B cell (primary cell): Measurements from ENCODE around the gene SSTR1. TPM values are rescaled to one million over a fixed set of nuclear protein-coding genes. Genes with fewer than 3 reads are reported as not detected.

Experiments
- ATAC-seq: fragments of 200-7000 bp; cut with Tn5 transposase; one replicate; pipeline ENCODE4 v1.10.0; 2021; ENCODE audit warnings: low read depth, mild to moderate bottlenecking, moderate number of reproducible peaks, moderate library complexity
- CTCF ChIA-PET: fragments of 350-600 bp; sonication (Branson Sonifier 250); formaldehyde crosslinking; loops from one replicate; lab custom pipeline; 2021; ENCODE audit warnings: antibody characterized with exemption, inconsistent platforms; lab: Charles Lee
- POLR2A ChIA-PET: fragments of 350-600 bp; sonication (Branson Sonifier 250); formaldehyde crosslinking; loops from one replicate; lab custom pipeline; 2021; ENCODE audit warnings: antibody characterized with exemption; lab: Charles Lee
- DNase-seq: peaks from one replicate; pipeline ENCODE4 v3.0.0; 2013
- H2AFZ ChIP-seq: 2 replicates; pipeline ENCODE4 v1.6.1; 2012; ENCODE audit warnings: mild to moderate bottlenecking, low read depth, low read length; ENCODE audit not compliant: insufficient read depth, poor library complexity, severe bottlenecking
- H3K27ac ChIP-seq, 2 donors: 1 replicate in 1 of 2; 2 replicates in 1 of 2; pipeline ENCODE4 v1.5.1; 2012 to 2013; ENCODE audit warnings: low read length in 2 of 2, mild to moderate bottlenecking in 2 of 2, moderate library complexity in 1 of 2
- H3K27me3 ChIP-seq, 4 experiments: fragments of 200-600 bp in 1 of 4; sonication (generic) in 1 of 4; replicated peaks in 1 of 4; 1 replicate in 2 of 4; 2 replicates in 2 of 4; pipeline versions ENCODE4 v1.6.1 to v1.7.0; 2013 to 2016; ENCODE audit warnings: low read length in 3 of 4, mild to moderate bottlenecking in 2 of 4, mixed read lengths in 1 of 4, moderate library complexity in 1 of 4; ENCODE audit not compliant: insufficient read depth in 4 of 4, control insufficient read depth in 3 of 4; ENCODE audit errors: control extremely low read depth in 1 of 4
- H3K36me3 ChIP-seq, 2 experiments: replicated peaks in 1 of 2; 1 replicate in 1 of 2; 2 replicates in 1 of 2; pipeline versions ENCODE4 v1.6.1 to v1.7.1; 2013; ENCODE audit warnings: low read length in 1 of 2; ENCODE audit not compliant: insufficient read depth in 2 of 2, control insufficient read depth in 1 of 2; ENCODE audit errors: control extremely low read depth in 1 of 2, extremely low read depth in 1 of 2
- H3K4me1 ChIP-seq, 2 donors: fragments of 200-600 bp in 1 of 2; sonication (generic) in 1 of 2; 1 replicate in 1 of 2; 2 replicates in 1 of 2; pipeline versions ENCODE4 v1.5.1 to v1.6.1; 2013 to 2017; ENCODE audit warnings: low read length in 2 of 2; ENCODE audit not compliant: control insufficient read depth in 2 of 2, insufficient read depth in 2 of 2
- H3K4me2 ChIP-seq: replicated peaks from 2 replicates; pipeline ENCODE3; 2012; ENCODE audit warnings: mild to moderate bottlenecking, low read depth, low read length; ENCODE audit not compliant: poor library complexity, severe bottlenecking
- H3K4me3 ChIP-seq, 5 experiments: fragments of 200-600 bp in 1 of 5; sonication (generic) in 1 of 5; 1 replicate in 3 of 5; 2 replicates in 2 of 5; pipeline versions ENCODE4 v1.5.1 to v1.7.0; 2011 to 2016; ENCODE audit warnings: low read length in 4 of 5, mild to moderate bottlenecking in 4 of 5, low read depth in 2 of 5, control low read depth in 1 of 5, moderate library complexity in 1 of 5; ENCODE audit not compliant: insufficient read depth in 1 of 5; ENCODE audit errors: control extremely low read depth in 1 of 5, extremely low read depth in 1 of 5
- H3K79me2 ChIP-seq: fragments of 200-600 bp; sonication (generic); one replicate; pipeline ENCODE4 v1.6.0; 2016; ENCODE audit warnings: low read length; ENCODE audit not compliant: control insufficient read depth, insufficient read depth
- H3K9ac ChIP-seq: fragments of 200-600 bp; sonication (generic); 2 replicates; pipeline ENCODE4 v1.6.1; 2017; ENCODE audit warnings: mild to moderate bottlenecking, low read length, moderate library complexity
- H3K9me3 ChIP-seq, 3 donors: one replicate each; pipeline versions ENCODE4 v1.6.1 to v1.7.1; 2013; ENCODE audit warnings: low read length in 2 of 3; ENCODE audit not compliant: control insufficient read depth in 2 of 3, insufficient read depth in 1 of 3; ENCODE audit errors: control extremely low read depth in 1 of 3
- H4K20me1 ChIP-seq: 2 replicates; pipeline ENCODE4 v1.6.0; 2012; ENCODE audit warnings: mild to moderate bottlenecking, low read length; ENCODE audit not compliant: insufficient read depth, control insufficient read depth, poor library complexity, severe bottlenecking
- H3K27ac Mint-ChIP-seq: one replicate; pipeline ENCODE4 v1.8.0; 2021; ENCODE audit warnings: mixed read lengths
- H3K27me3 Mint-ChIP-seq: one replicate; pipeline ENCODE4 v1.8.0; 2021; ENCODE audit warnings: mixed read lengths
- H3K4me1 Mint-ChIP-seq: one replicate; pipeline ENCODE4 v1.8.0; 2021; ENCODE audit warnings: mixed read lengths
- H3K4me3 Mint-ChIP-seq: one replicate; pipeline ENCODE4 v1.8.0; 2021; ENCODE audit warnings: mixed read lengths
- H3K9me3 Mint-ChIP-seq: one replicate; pipeline ENCODE4 v1.8.0; 2022; ENCODE audit warnings: mixed read lengths; ENCODE audit not compliant: insufficient read depth
- EZH2 ChIP-seq: IDR thresholded peaks from 2 replicates; pipeline ENCODE4 v1.6.1; 2012; ENCODE audit warnings: borderline replicate concordance, low read depth, mild to moderate bottlenecking, moderate library complexity, low read length; ENCODE audit not compliant: insufficient read depth, poor library complexity, severe bottlenecking
- WGBS: methylation state at CpG from one replicate; pipeline ENCODE4 v1.1.5; 2013; ENCODE audit warnings: missing lambda C conversion rate; ENCODE audit not compliant: insufficient coverage; 5-methylcytosine and 5-hydroxymethylcytosine counted together
- intact Hi-C: fragments of 100-400 bp; cut with micrococcal nuclease; formaldehyde crosslinking; loops from one replicate; pipeline ENCODE4 v1.10.0; 2022
- polyA plus RNA-seq: library from polyadenylated mRNA; depleted of rRNA; stranded (reverse); fragments of >200 nt; gene quantifications from 2 replicates; pipeline ENCODE4 v1.2.3, GENCODE V29; 2012
- total RNA-seq, 2 donors: library from RNA; stranded (reverse); fragments of 120-200 nt in 1 of 2; gene quantifications; 1 replicate in 1 of 2; 2 replicates in 1 of 2; pipeline versions ENCODE4 v1.2.3 to v1.2.4, GENCODE V29; 2013 to 2022
- TF ChIP-seq, protein P1 (sequence below): fragments of 200-600 bp; IDR thresholded peaks from one replicate; pipeline ENCODE4 v1.8.0; 2022; ENCODE audit warnings: antibody characterized with exemption, mild to moderate bottlenecking

The SSTR1 gene
- total and polyA plus RNA-seq, 2 donors (not counting 1 experiment from before 2014, with no cell fraction given): not detected

- H3K9me3 ChIP-seq: no peaks in the 10 kb centered on the region
- Mint-ChIP-seq H3K4me1 (no peaks in the 10 kb centered on the region), H3K9me3 (peaks cover 2% of the 10 kb centered on the region), H3K27ac (no peak overlapping the region), H3K27me3 (no peaks in the 10 kb centered on the region), H3K4me3 (no peak overlapping the region)
- intact Hi-C loops: no loop called here
- WGBS: 69% methylated on average over 1 of the region's 1 CpG
- no peak overlapping the region for H3K9ac ChIP-seq
- no peak for DNase-seq
- ChIA-PET CTCF (no interaction called here), POLR2A (no interaction called here)
- H3K4me2 ChIP-seq: no peak overlapping the region
- H4K20me1 ChIP-seq: no peaks in the 10 kb centered on the region
- H3K27me3 ChIP-seq: no peaks in the 10 kb centered on the region
- ATAC-seq: no peak
- no peak overlapping the region for H2AFZ ChIP-seq
- H3K4me1 ChIP-seq: no peaks in the 10 kb centered on the region
- TF ChIP-seq EZH2: no peak
- TF ChIP-seq, protein P1, sequence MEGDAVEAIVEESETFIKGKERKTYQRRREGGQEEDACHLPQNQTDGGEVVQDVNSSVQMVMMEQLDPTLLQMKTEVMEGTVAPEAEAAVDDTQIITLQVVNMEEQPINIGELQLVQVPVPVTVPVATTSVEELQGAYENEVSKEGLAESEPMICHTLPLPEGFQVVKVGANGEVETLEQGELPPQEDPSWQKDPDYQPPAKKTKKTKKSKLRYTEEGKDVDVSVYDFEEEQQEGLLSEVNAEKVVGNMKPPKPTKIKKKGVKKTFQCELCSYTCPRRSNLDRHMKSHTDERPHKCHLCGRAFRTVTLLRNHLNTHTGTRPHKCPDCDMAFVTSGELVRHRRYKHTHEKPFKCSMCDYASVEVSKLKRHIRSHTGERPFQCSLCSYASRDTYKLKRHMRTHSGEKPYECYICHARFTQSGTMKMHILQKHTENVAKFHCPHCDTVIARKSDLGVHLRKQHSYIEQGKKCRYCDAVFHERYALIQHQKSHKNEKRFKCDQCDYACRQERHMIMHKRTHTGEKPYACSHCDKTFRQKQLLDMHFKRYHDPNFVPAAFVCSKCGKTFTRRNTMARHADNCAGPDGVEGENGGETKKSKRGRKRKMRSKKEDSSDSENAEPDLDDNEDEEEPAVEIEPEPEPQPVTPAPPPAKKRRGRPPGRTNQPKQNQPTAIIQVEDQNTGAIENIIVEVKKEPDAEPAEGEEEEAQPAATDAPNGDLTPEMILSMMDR: no peak
- H3K27ac ChIP-seq: no peak overlapping the region
- no peak overlapping the region for H3K4me3 ChIP-seq
- H3K79me2 ChIP-seq: no peaks in the 10 kb centered on the region
- no peaks in the 10 kb centered on the region for H3K36me3 ChIP-seq
Measured at GRCh38 chr14:38176379-38176778, 31.3 kb upstream of the SSTR1 start.

GRCh38 chr14:38184132-38184531, 23.6 kb upstream of the SSTR1 start:
- TF ChIP-seq, protein P1: no peak
- TF ChIP-seq EZH2: no peak
- H4K20me1 ChIP-seq: no peaks in the 10 kb centered on the region
- DNase-seq: no peak
- no peaks in the 10 kb centered on the region for H3K36me3 ChIP-seq
- Mint-ChIP-seq H3K4me1 (no peaks in the 10 kb centered on the region), H3K9me3 (no peaks in the 10 kb centered on the region), H3K4me3 (no peak overlapping the region), H3K27me3 (no peaks in the 10 kb centered on the region), H3K27ac (no peak overlapping the region)
- no peak overlapping the region for H3K27ac ChIP-seq
- CTCF ChIA-PET: no interaction called here
- POLR2A ChIA-PET: no interaction called here
- no peak overlapping the region for H3K4me2 ChIP-seq
- no peak overlapping the region for H2AFZ ChIP-seq
- no peaks in the 10 kb centered on the region for H3K27me3 ChIP-seq
- intact Hi-C loops: no loop called here
- no peaks in the 10 kb centered on the region for H3K79me2 ChIP-seq
- no peak for ATAC-seq
- H3K9me3 ChIP-seq: no peaks in the 10 kb centered on the region
- H3K9ac ChIP-seq: no peak overlapping the region
- no peak overlapping the region for H3K4me3 ChIP-seq
- no peaks in the 10 kb centered on the region for H3K4me1 ChIP-seq
